Activated naive CD4-positive, alpha-beta T cell treated with anti-CD3 and anti-CD28 coated beads, Interleukin-2, amount 10 ng/mL, durations not matched to agents 7 days and 5 days (primary cell): ENCODE measurements around the gene COL6A3.
A peak's percentile ranks its signal among the peaks of the same experiment; 100 is the strongest.

Experiments
- CTCF ChIA-PET: fragments of 350-600 bp; sonication (Branson Sonifier 250); formaldehyde crosslinking; loops from one replicate; lab custom pipeline; 2021; ENCODE audit warnings: antibody characterized with exemption; lab: Charles Lee
- DNase-seq: peaks from one replicate; pipeline ENCODE4 v3.0.0-alpha.2; 2020
- H3K27ac Mint-ChIP-seq: one replicate; pipeline ENCODE4 v1.8.0; 2021; ENCODE audit warnings: mild to moderate bottlenecking, moderate library complexity, mixed read lengths
- H3K27me3 Mint-ChIP-seq: one replicate; pipeline ENCODE4 v1.8.0; 2021; ENCODE audit warnings: mild to moderate bottlenecking, mixed read lengths
- H3K36me3 Mint-ChIP-seq: one replicate; pipeline ENCODE4 v1.8.0; 2021; ENCODE audit warnings: mixed read lengths
- H3K4me1 Mint-ChIP-seq: one replicate; pipeline ENCODE4 v1.8.0; 2021; ENCODE audit warnings: mixed read lengths
- H3K4me3 Mint-ChIP-seq: one replicate; pipeline ENCODE4 v1.8.0; 2021; ENCODE audit warnings: mild to moderate bottlenecking, moderate library complexity, mixed read lengths
- H3K9me3 Mint-ChIP-seq: one replicate; pipeline ENCODE4 v1.8.0; 2021; ENCODE audit warnings: mixed read lengths

Gene COL6A3

DNA sequence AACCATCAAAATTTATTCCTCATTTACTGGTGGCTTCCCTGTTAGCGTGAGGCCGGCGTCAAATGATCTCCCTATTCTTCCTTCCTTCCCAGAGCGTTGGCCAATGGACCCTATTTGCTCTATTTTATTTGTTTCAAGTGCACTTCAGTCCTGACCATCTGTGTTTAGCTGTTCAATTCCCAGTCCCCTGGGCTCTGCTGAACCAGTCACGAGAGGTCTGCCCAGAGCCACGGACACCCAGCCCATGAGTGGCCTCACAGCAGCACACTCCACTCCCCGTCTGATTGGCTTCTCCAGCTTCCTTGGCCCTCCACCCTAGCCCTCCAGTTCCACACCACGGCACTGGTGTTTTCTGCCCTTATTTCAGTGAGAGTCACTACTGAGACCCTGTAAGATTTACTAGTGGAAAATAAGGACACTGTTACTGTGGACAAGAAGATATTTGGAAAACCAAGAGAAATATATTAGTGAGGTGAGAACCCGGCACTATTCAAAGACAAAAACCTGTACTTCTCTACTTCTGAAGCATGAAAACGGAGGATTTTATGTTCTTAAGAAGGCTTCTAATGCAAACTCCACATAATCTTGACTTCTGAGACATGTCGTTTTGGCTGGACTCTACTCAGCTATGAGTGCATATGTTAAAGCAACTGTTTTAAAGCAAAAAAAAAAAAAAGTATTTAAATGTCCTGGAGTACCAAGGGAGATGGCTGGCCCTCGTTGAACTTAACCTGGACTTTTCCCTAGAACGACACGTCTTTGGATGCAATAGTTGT lies 86.6 kb downstream of the COL6A3 start:
- no peak for DNase-seq
- no peaks in the 10 kb centered on the region for H3K4me1 Mint-ChIP-seq
- no peak overlapping the region for H3K27ac Mint-ChIP-seq
- H3K36me3 Mint-ChIP-seq, result no peaks in the 10 kb centered on the region
- no peak overlapping the region for H3K4me3 Mint-ChIP-seq
- CTCF ChIA-PET, result interaction anchor here (0.6 kb wide), 1 partner anchor 604 kb away, joined by 3 read pairs; no protein-coding TSS in a partner anchor
- no peaks in the 10 kb centered on the region for H3K9me3 Mint-ChIP-seq
- H3K27me3 Mint-ChIP-seq, result no peaks in the 10 kb centered on the region

DNA sequence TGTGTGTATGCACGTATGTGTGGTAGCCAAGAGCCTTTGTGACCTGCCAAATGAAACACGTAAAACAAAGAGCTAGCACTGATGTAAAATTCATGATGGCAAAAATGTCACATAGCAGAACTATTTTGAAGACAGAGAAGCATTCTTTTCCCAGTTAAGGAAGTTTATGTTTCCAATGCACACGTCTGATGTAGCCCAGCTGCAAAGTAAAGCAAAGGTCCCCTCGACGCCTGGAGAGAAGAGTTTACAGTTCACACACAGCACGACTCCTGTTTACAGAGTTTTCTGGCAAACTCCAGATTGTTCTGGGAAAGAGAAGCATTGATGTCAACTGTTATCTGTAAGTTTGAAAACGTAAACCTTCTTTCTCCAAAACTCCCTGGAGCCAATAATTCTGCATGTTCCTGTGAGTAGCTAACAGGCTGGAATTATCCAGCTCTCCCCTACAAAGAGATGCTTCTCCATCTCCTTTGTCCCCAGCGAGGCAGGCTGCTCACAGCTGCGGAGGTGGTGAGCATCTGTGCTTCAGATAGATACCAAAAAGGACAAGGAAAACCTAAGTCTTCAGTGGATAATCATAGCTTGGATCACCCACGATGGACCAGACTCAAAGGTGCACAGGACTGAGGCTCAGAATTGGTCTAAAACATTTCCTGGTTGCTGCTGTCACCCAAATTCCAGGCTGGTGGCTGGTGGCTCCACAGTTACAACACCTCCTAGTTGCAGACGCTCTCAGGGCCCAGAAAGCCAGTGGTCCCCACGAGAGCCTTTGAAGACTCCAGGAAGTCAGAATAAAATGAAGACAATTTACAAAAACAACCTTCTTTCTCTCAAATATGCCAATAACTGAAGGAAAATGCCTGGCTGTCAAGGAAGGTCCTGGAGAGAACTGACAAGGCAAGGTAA lies 87.4 kb downstream of the COL6A3 start:
- no peaks in the 10 kb centered on the region for H3K4me1 Mint-ChIP-seq
- no peak for DNase-seq
- H3K36me3 Mint-ChIP-seq, result no peaks in the 10 kb centered on the region
- no peak overlapping the region for H3K27ac Mint-ChIP-seq
- H3K4me3 Mint-ChIP-seq, result no peak overlapping the region
- no peaks in the 10 kb centered on the region for H3K9me3 Mint-ChIP-seq
- CTCF ChIA-PET, result no interaction called here
- no peaks in the 10 kb centered on the region for H3K27me3 Mint-ChIP-seq

DNA sequence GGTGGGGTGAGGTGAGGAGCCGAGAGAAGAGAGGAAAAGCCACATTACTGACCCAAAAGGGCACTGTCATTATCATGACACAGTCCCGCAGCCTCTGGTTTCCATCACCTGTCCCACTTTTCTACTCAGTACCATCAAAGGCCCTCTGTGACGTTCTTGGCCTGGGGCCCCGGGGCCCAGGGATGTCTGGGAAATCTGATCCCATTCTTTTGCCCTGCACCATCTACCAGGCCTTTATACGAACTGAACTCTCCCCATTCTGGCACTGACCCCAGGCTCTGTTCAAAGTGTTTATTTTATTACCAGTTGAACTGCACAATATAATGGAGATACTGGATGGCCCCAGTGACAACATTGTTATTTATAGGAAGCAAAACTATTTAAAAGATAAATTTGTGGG lies 89.1 kb downstream of the COL6A3 start:
- CTCF ChIA-PET, result no interaction called here
- no peak overlapping the region for H3K27ac Mint-ChIP-seq
- no peak overlapping the region for H3K4me3 Mint-ChIP-seq
- H3K4me1 Mint-ChIP-seq, result no peaks in the 10 kb centered on the region
- no peaks in the 10 kb centered on the region for H3K9me3 Mint-ChIP-seq
- H3K27me3 Mint-ChIP-seq, result no peaks in the 10 kb centered on the region
- no peaks in the 10 kb centered on the region for H3K36me3 Mint-ChIP-seq
- DNase-seq, result no peak

DNA sequence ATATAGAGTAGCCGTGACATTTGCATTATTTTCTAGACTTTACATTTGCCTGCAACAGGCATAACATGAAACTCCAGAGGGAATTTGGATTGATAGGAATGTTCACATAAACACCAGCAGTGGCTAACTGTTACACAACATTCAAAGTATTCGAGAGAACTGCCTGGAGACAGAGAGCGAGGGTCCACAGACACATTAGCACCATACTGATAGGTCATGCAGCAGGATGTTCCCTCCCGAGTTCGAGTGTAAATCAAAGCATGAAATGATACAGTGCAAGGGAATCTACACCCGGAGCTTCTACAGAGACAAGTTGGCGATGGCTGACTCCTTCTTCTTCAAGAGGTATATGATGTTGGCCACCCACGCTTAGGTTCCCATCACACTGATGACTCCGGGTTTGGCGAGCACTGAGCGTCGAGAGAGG lies 89.5 kb downstream of the COL6A3 start:
- Mint-ChIP-seq H3K9me3 (no peaks in the 10 kb centered on the region), H3K36me3 (no peaks in the 10 kb centered on the region), H3K4me1 (no peaks in the 10 kb centered on the region), H3K27ac (no peak overlapping the region), H3K4me3 (no peak overlapping the region), H3K27me3 (peaks cover under 1% of the 10 kb centered on the region)
- CTCF ChIA-PET, result no interaction called here
- DNase-seq, result no peak

DNA sequence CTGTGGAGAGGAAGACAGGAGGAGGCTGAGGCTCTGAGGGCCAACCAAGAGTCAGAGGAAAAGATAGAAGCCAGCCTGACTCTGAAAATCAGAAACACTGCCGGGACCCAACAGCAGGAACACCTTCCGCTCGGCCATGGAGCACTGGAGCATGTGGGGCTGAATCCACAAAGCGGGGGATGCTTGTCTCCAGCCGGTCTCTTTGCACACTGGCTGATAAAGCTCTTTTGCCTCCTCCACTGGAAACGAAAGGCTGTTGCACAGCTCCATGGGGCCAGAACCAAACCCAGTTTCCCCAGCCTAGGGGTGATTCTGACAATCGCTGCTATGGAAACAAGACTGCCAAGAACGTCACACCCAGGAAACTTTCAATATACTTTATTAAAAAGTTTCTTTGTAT lies 90.3 kb downstream of the COL6A3 start:
- peaks cover 5% of the 10 kb centered on the region for H3K27me3 Mint-ChIP-seq
- no peak for DNase-seq
- H3K4me1 Mint-ChIP-seq, result no peaks in the 10 kb centered on the region
- H3K9me3 Mint-ChIP-seq, result no peaks in the 10 kb centered on the region
- CTCF ChIA-PET, result no interaction called here
- H3K4me3 Mint-ChIP-seq, result no peak overlapping the region
- H3K27ac Mint-ChIP-seq, result no peak overlapping the region
- no peaks in the 10 kb centered on the region for H3K36me3 Mint-ChIP-seq

DNA sequence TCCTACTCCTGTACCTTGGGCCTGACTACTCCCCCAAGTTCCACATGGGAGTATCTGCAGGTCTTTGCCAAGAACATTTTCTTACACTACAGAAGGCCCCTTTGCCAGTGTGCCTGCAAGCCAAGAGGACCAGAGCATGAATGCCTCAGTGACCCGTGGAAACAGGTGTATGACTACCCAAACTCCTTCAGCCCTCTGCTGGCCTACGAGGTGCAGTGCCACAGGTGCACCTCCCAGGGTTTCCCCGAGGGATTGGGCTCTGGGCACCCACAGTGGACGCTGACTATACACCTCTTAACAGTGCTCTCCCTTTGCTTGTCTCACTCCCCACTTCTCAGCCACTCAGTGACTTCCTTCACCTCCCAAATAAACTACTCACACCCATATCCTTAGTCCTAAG lies 91.4 kb downstream of the COL6A3 start:
- no peak for DNase-seq
- Mint-ChIP-seq H3K4me1 (no peaks in the 10 kb centered on the region), H3K27me3 (peaks cover 5% of the 10 kb centered on the region), H3K36me3 (no peaks in the 10 kb centered on the region), H3K9me3 (no peaks in the 10 kb centered on the region), H3K4me3 (no peak overlapping the region), H3K27ac (no peak overlapping the region)
- CTCF ChIA-PET, result interaction anchor here (0.7 kb wide), 1 partner anchor 1318 kb away, joined by 3 read pairs; no protein-coding TSS in a partner anchor

DNA sequence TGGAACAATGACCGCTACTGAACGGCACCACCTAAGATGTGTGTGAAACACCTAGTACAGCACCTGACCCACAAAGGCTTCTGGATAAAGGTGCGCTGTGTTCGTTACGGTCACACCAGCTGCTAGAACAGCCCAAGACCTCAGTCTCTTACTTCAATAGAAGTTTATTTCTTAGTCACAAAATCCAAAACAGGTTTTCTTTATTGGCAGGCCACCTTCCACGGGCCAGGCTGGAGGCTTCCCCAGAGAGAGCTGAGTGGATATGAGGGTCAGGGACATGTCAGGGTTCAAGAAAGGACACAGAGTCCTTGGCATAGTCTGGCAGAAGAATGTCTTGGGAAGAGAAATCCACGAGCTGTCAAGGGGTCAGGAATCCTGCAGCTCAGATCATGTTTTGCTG lies 92.2 kb downstream of the COL6A3 start:
- Mint-ChIP-seq H3K36me3 (no peaks in the 10 kb centered on the region), H3K4me3 (no peak overlapping the region), H3K4me1 (no peaks in the 10 kb centered on the region), H3K27me3 (peaks cover 11% of the 10 kb centered on the region), H3K9me3 (no peaks in the 10 kb centered on the region), H3K27ac (no peak overlapping the region)
- DNase-seq, result no peak
- CTCF ChIA-PET, result interaction anchor here (0.8 kb wide), 1 partner anchor 128 kb away, joined by 3 read pairs; no protein-coding TSS in a partner anchor

DNA sequence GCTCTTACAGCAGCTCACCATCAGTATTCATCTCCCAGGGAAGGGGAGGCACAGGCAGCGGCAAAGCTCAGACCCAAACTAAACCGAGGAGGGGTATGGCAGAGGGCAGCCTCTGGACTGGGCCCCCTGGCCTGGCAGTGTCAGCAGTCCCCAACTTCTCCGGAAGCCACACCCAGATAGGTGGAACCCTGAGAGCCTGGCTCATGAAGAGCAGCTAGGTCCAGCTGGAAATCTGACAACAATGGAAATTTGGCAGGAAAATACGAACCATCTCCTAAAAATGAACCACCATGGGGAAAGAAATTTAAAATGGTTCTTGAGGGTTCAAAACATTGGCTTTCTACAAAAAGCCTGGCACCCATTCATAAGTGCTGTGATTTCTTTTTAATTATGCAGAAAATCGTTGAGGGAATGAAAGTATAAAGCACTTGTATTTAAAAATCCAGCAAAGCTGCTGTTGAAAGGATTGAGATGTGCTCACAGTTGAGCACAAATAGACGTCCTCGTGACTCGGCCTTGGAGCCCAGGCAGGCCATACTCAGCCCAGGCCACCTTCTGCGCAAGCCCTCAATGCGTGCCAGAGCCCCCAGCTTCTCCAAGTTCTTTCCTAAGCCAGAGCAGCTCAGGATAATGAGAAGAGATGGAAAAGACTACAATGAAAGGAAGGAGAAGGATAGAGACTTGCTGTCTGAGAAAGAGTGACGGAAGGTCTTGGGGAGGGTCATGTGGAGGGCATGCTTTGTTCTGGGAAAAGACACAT lies 93.0 kb downstream of the COL6A3 start:
- CTCF ChIA-PET, result no interaction called here
- Mint-ChIP-seq H3K27ac (peak overlapping the region; percentile 3), H3K36me3 (no peaks in the 10 kb centered on the region), H3K9me3 (no peaks in the 10 kb centered on the region), H3K4me1 (no peaks in the 10 kb centered on the region), H3K4me3 (no peak overlapping the region), H3K27me3 (peaks cover 11% of the 10 kb centered on the region)
- no peak for DNase-seq

DNA sequence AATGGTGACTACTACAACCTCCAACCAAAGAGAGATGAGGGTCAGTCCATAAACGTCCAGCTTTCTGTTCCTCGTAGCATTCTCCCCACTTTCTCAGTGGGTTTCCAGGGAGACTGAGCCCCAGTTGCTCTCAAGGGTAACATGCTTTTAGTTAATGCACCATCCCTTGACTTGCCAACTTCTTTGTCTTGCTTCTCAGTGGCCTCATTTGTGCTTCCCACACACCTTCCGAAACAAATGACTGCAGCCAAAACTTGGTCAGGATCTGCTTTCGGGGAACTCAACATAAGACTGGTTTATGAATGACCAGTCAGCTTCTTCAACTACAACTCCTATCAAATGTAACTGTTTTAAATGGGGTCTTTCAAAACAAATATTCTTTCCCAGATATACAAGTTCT lies 94.1 kb downstream of the COL6A3 start:
- DNase-seq, result no peak
- no peak overlapping the region for H3K4me3 Mint-ChIP-seq
- no peak overlapping the region for H3K27ac Mint-ChIP-seq
- H3K27me3 Mint-ChIP-seq, result peaks cover 15% of the 10 kb centered on the region
- H3K9me3 Mint-ChIP-seq, result no peaks in the 10 kb centered on the region
- H3K4me1 Mint-ChIP-seq, result no peaks in the 10 kb centered on the region
- no peaks in the 10 kb centered on the region for H3K36me3 Mint-ChIP-seq
- CTCF ChIA-PET, result no interaction called here

DNA sequence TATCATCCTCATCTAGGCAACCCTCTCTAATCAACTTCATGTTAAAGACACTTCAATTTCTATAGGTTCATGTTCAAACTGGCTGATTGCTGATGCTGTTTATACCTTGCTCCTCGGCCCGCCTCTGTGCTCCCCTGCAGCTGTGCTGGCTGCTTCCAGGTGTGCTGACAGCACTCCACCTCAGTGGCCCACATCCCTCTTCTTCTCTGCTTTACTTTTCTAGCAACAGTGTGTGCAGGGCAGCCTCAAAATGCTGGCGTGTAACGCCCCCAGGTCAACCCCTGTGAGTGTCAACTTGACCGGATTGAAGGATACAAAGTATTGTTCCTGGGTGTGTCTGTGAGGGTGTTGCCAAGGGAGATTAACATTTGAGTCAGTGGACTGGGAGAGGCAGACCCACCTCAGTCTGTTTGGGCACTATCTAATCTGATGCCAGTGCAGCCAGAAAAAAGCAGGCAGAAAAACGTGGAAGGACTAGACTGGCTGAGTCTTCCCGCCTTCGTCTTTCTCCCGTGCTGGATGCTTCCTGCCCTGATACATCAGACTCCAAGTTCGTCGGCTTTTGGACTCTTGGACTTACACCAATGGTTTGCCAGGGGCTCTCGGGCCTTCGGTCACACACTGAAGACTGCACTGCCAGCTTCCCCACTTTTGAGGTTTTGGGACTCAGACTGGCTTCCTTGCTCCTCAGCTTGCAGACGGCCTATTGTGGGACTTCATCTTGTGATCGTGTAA lies 94.7 kb downstream of the COL6A3 start:
- CTCF ChIA-PET, result no interaction called here
- no peaks in the 10 kb centered on the region for H3K4me1 Mint-ChIP-seq
- H3K27me3 Mint-ChIP-seq, result peaks cover 18% of the 10 kb centered on the region
- no peak for DNase-seq
- no peaks in the 10 kb centered on the region for H3K36me3 Mint-ChIP-seq
- no peak overlapping the region for H3K27ac Mint-ChIP-seq
- H3K4me3 Mint-ChIP-seq, result no peak overlapping the region
- no peaks in the 10 kb centered on the region for H3K9me3 Mint-ChIP-seq

DNA sequence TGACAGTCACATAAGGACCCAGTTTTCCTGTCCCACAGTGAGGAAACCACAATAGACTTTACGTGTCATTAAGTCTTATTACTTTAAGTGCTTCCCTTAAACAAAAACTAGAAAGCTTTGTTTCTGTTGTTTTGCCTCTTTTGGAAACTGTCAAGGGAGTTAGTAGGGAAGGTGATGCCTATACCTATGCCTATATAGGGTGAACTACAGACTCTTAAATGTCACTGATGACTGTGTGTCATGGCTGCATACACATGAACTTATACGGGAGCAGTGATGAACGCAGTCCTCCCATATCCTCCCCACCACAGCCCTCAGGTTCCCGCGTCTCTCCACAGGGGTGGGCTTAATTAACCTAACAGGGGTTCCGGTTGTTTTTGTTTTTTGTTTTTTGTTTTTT lies 97.6 kb downstream of the COL6A3 start:
- Mint-ChIP-seq H3K27ac (no peak overlapping the region), H3K9me3 (no peaks in the 10 kb centered on the region), H3K27me3 (peaks cover 18% of the 10 kb centered on the region), H3K36me3 (no peaks in the 10 kb centered on the region), H3K4me1 (no peaks in the 10 kb centered on the region), H3K4me3 (no peak overlapping the region)
- CTCF ChIA-PET, result no interaction called here
- DNase-seq, result no peak

DNA sequence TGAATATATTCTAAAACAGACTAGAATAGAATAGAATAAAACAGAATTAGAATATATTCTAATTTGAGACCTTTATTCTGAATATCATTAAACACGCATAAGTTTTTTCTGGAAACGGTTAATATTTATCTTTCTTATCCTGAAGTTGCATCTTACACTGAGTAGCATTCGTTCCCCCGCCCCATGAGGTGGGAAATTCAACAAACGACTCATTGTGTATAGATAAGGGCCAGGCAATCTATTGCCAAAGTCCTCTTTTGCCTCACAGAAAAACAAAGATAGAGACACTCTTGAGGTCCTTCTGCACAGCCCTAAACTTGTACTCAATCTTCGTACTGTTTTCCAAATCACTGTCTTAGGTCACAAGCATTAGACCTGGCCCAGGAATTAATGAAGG lies 98.1 kb downstream of the COL6A3 start:
- Mint-ChIP-seq H3K4me1 (no peaks in the 10 kb centered on the region), H3K27me3 (peaks cover 18% of the 10 kb centered on the region)
- CTCF ChIA-PET, result no interaction called here

DNA sequence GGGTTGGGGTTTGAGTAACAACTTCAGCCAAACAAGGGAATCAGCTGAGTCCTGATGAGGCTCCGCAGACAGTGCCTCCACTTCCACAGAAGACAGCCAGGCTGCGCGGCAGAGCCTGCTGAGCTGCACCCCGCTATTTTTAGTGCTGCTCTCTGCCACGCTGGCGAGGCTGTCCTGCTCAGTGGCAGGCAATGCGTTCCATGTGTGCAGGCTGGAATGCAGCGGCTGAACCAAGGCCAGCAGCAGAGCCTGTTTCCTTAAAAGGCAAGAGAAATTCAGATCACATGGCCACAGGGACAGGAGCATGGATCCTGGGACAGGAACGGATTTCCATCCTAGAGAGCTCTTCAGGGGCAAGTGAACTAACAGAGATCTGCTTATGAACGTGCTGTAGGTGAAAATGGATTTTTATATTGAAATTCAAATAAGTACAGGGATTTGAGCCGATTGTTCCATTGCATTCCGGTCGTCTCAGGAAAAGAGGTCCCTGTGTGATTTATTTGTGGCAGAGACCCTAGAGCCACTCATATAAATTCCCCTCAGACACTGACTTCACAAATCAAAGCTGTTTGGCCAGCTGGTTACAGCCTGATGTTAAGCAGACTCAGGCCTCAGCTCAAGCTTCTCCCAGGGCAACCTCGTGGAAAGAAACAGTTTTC lies 98.7 kb downstream of the COL6A3 start:
- Mint-ChIP-seq H3K9me3 (no peaks in the 10 kb centered on the region), H3K36me3 (no peaks in the 10 kb centered on the region), H3K27me3 (peaks cover 18% of the 10 kb centered on the region), H3K4me1 (no peaks in the 10 kb centered on the region), H3K4me3 (no peak overlapping the region), H3K27ac (no peak overlapping the region)
- DNase-seq, result no peak
- CTCF ChIA-PET, result no interaction called here

More for the DNA sequence above, 98.1 kb downstream of the COL6A3 start:
- Mint-ChIP-seq H3K4me3 (no peak overlapping the region), H3K27ac (no peak overlapping the region), H3K9me3 (no peaks in the 10 kb centered on the region), H3K36me3 (no peaks in the 10 kb centered on the region)
- no peak for DNase-seq
